ELR (cell line): ENCODE results near the gene MST1R.

Source experiments
- DNase-seq: peaks from one replicate; pipeline ENCODE4 v3.0.0-alpha.2; 2015; ENCODE audit warnings: low read depth

The MST1R gene

DNA sequence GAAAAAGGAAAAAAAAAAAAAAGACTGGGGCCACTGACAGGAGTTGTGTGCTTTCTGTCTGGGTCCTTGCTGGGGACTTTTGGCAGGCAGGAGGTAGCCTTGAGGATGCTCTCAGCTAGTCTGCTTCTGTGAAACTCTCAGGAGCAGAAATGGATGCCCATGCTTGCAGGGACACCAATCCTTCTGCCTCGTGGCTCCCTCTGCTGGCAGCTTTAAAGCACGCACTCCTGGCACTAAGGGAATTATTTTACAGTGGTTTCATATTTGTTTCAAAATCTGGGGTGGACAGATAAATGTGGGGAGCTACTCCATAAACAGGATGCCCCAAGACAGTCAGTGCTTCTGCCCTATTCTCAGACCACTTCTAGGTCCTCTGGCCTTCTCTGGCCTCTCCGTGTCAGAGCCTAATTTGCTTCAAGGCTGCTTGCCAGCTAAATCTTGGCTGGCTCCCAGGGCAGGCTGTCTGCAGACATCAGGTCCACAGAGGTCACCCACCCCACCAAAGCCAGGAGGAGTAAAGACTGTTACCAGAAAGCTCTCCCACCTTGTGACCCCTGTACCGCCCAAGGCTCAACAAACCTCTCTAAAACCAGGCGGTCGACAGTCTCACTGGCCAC, 64.4 kb downstream of the MST1R start:
- DNase-seq, result peak; percentile 75
